ENCODE results near the gene IER3.

The IER3 gene

GRCh38 chr6:30763155-30763617, 18.8 kb upstream of the IER3 start:
- Histone ChIP-seq H3K4me3 (ENCODE audit: severe bottlenecking) (no peak overlapping the region), H3K36me3 (ENCODE audit: low read depth) (no peaks in the 10 kb centered on the region), H3K9me3 (ENCODE audit: severe bottlenecking) (no peaks in the 10 kb centered on the region), H3K27me3 (ENCODE audit: insufficient read depth, poor library complexity, severe bottlenecking) (no peaks in the 10 kb centered on the region), H3K4me1 (ENCODE audit: insufficient read depth, poor library complexity, severe bottlenecking) (peaks cover 35% of the 10 kb centered on the region), H3K27ac (ENCODE audit: poor library complexity, severe bottlenecking) (peak overlapping the region; percentile 81)
- no peak for TF ChIP-seq CTCF (IDR thresholded peaks at IDR 0.05; ENCODE audit: poor library complexity, severe bottlenecking)
- no peak for ATAC-seq (ENCODE audit: low read depth)
- DNase-seq (ENCODE audit: low spot score): no peak

GRCh38 chr6:30761791-30762429, 17.6 kb upstream of the IER3 start:
- TF ChIP-seq CTCF (IDR thresholded peaks at IDR 0.05; ENCODE audit: poor library complexity, severe bottlenecking): no peak
- ATAC-seq (ENCODE audit: low read depth): no peak
- Histone ChIP-seq H3K9me3 (ENCODE audit: severe bottlenecking) (no peaks in the 10 kb centered on the region), H3K4me3 (ENCODE audit: severe bottlenecking) (no peak overlapping the region), H3K36me3 (ENCODE audit: low read depth) (no peaks in the 10 kb centered on the region), H3K4me1 (ENCODE audit: insufficient read depth, poor library complexity, severe bottlenecking) (peaks cover 35% of the 10 kb centered on the region), H3K27ac (ENCODE audit: poor library complexity, severe bottlenecking) (peak overlapping the region; percentile 61), H3K27me3 (ENCODE audit: insufficient read depth, poor library complexity, severe bottlenecking) (no peaks in the 10 kb centered on the region)
- DNase-seq (ENCODE audit: low spot score): no peak

- H3K36me3 ChIP-seq (ENCODE audit: low read depth): no peaks in the 10 kb centered on the region
- peaks cover 35% of the 10 kb centered on the region for H3K4me1 ChIP-seq (ENCODE audit: insufficient read depth, poor library complexity, severe bottlenecking)
- H3K9me3 ChIP-seq (ENCODE audit: severe bottlenecking): no peaks in the 10 kb centered on the region
- DNase-seq (ENCODE audit: low spot score) (no peak), ATAC-seq (ENCODE audit: low read depth) (no peak)
- peak overlapping the region; percentile 61 for H3K27ac ChIP-seq (ENCODE audit: poor library complexity, severe bottlenecking)
- no peaks in the 10 kb centered on the region for H3K27me3 ChIP-seq (ENCODE audit: insufficient read depth, poor library complexity, severe bottlenecking)
- TF ChIP-seq CTCF (IDR thresholded peaks at IDR 0.05; ENCODE audit: poor library complexity, severe bottlenecking): no peak
- no peak overlapping the region for H3K4me3 ChIP-seq (ENCODE audit: severe bottlenecking)
Measured at GRCh38 chr6:30760549-30760948, 16.2 kb upstream of the IER3 start.

GRCh38 chr6:30759575-30760239, 15.4 kb upstream of the IER3 start:
- Histone ChIP-seq H3K27ac (ENCODE audit: poor library complexity, severe bottlenecking) (peak overlapping the region; percentile 61), H3K9me3 (ENCODE audit: severe bottlenecking) (no peaks in the 10 kb centered on the region), H3K4me1 (ENCODE audit: insufficient read depth, poor library complexity, severe bottlenecking) (peaks cover 37% of the 10 kb centered on the region), H3K4me3 (ENCODE audit: severe bottlenecking) (no peak overlapping the region), H3K27me3 (ENCODE audit: insufficient read depth, poor library complexity, severe bottlenecking) (no peaks in the 10 kb centered on the region), H3K36me3 (ENCODE audit: low read depth) (no peaks in the 10 kb centered on the region)
- no peak for TF ChIP-seq CTCF (IDR thresholded peaks at IDR 0.05; ENCODE audit: poor library complexity, severe bottlenecking)
- peak; percentile 71 for DNase-seq (ENCODE audit: low spot score)
- peak; percentile 78 for ATAC-seq (ENCODE audit: low read depth)
